22Rv1 (cell line): Measurements from ENCODE around the gene SYNDIG1.

Source experiments
- H3K27ac ChIP-seq: fragments of 450-650 bp; 2 replicates; pipeline ENCODE4 v1.5.1; 2017
- ZFX ChIP-seq: fragments of 450-650 bp; IDR thresholded peaks from 2 replicates; pipeline ENCODE4 v1.6.1; 2017; ENCODE audit warnings: antibody characterized with exemption, borderline replicate concordance
- TF ChIP-seq, protein P1 (sequence below): fragments of 450-650 bp; IDR thresholded peaks from 2 replicates; pipeline ENCODE4 v1.5.1; 2017; ENCODE audit warnings: mild to moderate bottlenecking

The SYNDIG1 gene

DNA sequence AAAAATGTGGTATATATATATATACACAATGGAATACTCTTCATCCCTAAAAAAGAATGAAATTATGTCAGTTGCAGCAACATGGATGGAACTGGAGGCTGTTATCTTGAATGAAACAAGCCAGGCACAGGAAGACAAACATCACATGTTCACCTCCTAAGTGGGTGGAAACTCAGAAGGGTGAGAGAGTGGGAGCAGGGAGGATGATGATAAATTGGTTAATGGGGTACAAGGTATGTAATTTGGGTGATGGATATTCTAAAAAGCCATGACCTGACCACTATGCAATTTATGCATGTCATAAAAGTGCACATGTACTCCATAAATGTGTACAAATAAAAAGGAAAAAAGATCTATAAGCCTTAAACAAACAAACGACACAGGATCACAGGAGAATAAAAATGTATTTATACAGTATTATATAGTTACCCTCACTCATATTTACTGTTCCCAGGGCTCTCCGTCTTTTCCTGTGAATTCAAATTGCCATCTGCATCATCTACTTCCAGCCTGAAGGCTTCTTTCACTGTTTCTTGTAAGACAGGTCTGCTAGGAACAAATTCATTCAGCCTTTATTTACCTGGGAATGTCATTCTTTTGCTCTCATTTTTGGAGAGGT, 89.8 kb downstream of the SYNDIG1 start:
- no peak overlapping the region for H3K27ac ChIP-seq
- no peak for TF ChIP-seq ZFX
- TF ChIP-seq, protein P1, sequence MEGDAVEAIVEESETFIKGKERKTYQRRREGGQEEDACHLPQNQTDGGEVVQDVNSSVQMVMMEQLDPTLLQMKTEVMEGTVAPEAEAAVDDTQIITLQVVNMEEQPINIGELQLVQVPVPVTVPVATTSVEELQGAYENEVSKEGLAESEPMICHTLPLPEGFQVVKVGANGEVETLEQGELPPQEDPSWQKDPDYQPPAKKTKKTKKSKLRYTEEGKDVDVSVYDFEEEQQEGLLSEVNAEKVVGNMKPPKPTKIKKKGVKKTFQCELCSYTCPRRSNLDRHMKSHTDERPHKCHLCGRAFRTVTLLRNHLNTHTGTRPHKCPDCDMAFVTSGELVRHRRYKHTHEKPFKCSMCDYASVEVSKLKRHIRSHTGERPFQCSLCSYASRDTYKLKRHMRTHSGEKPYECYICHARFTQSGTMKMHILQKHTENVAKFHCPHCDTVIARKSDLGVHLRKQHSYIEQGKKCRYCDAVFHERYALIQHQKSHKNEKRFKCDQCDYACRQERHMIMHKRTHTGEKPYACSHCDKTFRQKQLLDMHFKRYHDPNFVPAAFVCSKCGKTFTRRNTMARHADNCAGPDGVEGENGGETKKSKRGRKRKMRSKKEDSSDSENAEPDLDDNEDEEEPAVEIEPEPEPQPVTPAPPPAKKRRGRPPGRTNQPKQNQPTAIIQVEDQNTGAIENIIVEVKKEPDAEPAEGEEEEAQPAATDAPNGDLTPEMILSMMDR = no peak

DNA sequence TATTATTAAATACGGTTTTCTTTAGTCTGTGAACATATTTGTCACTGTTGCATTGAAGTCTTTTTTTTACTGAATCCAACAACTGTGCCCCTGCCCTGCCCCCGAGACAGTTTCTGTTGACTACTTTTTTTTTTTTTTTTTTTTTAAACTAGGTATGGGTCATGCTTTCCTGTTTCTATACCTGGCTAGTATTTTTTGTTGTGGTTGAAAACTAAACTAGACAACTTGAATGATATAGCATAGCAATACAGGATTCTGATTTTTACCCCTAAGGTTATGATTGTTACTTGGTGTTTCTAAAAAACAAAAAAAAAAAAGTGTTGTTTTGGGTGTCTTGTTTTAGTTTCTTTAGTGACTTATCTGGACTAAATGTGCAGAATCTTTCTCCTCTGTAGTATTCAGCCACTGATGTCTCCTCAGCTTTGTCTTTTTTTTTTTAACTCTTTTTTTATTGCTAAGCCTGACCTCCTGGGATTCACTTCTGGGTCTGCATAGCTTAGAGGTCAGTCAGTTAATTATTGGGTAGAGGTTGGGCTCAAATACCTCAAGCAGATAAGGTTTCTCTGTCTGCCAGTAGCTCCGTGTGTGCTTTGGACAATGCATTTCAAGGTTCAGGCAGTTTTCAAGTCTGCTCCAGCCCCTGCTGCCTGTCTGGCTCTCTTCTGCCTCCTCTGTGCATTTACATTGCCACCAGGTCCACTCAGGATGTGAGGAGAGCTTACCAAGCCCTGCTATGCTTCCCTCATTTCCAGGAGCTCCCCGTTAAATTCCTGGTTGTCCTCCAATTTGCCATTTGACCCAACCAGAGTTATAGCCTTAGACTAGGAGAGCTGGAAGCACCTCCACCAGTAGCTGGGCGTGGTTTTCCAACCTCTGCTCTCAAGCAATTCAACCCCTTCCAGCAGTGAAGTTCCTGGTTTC, 91.4 kb downstream of the SYNDIG1 start:
- H3K27ac ChIP-seq = no peak overlapping the region
- no peak for TF ChIP-seq ZFX
- TF ChIP-seq, protein P1 = no peak

DNA sequence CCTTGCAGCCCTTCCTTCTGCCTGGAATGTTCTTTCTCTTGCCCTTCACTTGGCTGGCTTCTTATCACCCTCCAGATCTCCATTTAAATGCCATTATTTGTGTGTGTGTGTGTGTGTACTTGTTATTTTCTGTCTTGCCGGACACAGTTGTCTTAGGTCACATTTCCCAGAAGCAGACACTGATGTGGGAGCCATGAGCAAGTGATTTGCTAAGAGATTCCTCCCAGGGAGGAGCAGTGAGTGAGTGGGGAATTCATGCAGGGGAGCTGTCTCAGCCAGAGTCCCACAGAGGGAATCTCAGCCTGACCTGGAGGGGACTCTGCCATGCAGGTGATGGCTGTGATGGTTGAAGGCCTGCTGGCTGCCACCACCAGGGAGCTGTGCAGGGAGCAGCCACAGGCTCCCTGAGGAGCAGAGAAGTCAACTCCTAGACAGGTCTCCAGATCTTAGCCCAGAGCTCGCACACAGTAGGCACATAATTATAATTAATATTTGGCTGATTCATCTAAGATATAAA, 96.5 kb downstream of the SYNDIG1 start:
- TF ChIP-seq, protein P1 = no peak
- TF ChIP-seq ZFX = no peak
- no peak overlapping the region for H3K27ac ChIP-seq

- no peak overlapping the region for H3K27ac ChIP-seq
- TF ChIP-seq ZFX = no peak
- TF ChIP-seq, protein P1 = no peak
Measured at GRCh38 chr20:24566656-24567055, 97.2 kb downstream of the SYNDIG1 start.

DNA sequence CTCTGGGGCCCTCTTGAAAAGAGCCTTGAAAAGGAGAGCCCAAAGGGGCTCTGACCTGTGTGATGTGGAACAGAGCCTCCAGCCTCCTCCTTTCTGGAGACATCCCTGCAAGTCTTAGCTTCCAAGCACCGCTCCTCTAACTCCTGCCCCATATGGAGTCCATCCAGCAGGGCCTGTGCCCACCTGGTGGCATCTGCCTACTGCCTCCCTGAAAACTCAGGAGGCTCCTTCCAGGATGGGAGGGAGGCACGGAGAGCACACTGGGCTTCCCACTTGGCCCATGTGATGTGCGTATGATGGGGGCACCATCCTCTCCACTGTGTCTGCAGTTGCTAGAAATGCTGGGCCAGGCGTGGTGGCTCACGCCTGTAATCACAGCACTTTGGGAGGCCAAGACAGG, 98.1 kb downstream of the SYNDIG1 start:
- TF ChIP-seq, protein P1 = no peak
- TF ChIP-seq ZFX = no peak
- no peak overlapping the region for H3K27ac ChIP-seq

GRCh38 chr20:24568842-24569241, 99.4 kb downstream of the SYNDIG1 start:
- no peak overlapping the region for H3K27ac ChIP-seq
- TF ChIP-seq, protein P1 = no peak
- no peak for TF ChIP-seq ZFX

DNA sequence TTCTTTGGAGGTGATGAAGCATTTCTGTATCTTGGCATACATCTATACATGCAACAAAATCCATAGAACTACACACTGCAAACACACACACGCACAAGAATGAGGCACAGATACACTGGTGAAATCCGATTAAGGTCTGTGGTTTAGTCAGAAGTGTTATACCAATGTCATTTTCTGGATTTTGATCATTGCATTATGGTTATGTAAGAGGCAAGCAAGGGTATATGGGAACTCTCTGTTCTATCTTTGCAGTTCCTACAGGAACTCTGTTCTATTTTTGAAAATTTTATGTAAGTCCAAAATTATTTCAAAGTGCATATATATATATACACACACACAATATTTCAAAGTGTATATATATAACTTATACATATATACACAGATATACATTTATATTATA, 101.7 kb downstream of the SYNDIG1 start:
- TF ChIP-seq, protein P1 = no peak
- no peak for TF ChIP-seq ZFX
- no peak overlapping the region for H3K27ac ChIP-seq
